Activated T-helper 2 cell treated with anti-CD3 and anti-CD28 coated beads, Interferon-gamma antibody, Interleukin-2, Interleukin-4, amounts not matched to agents 10 μg/mL and 5 μg/mL and 100 μg/mL, durations not matched to agents 14 hours and 24 hours and 36 hours (primary cell): ENCODE data around the gene PNMA8C. TPM values are rescaled to one million over a fixed set of nuclear protein-coding genes. Genes with fewer than 3 reads are reported as not detected.
"Not testable (repeated sequence)": the region's sequence is repeated elsewhere in the genome, so short reads cannot be mapped to it uniquely, and the experiment has no call there.

Experiments
- DNase-seq: peaks from one replicate; pipeline ENCODE4 v3.0.0; 2021; ENCODE audit warnings: low spot score
- H3K27ac Mint-ChIP-seq: one replicate; pipeline ENCODE4 v1.8.0; 2021; ENCODE audit warnings: mixed read lengths
- H3K27me3 Mint-ChIP-seq: one replicate; pipeline ENCODE4 v1.8.0; 2021; ENCODE audit warnings: low read depth, mixed read lengths
- H3K36me3 Mint-ChIP-seq: one replicate; pipeline ENCODE4 v1.8.0; 2021; ENCODE audit warnings: low read depth, mixed read lengths
- H3K4me1 Mint-ChIP-seq: one replicate; pipeline ENCODE4 v1.8.0; 2021; ENCODE audit warnings: low read depth, mixed read lengths
- H3K4me3 Mint-ChIP-seq: one replicate; pipeline ENCODE4 v1.8.0; 2021; ENCODE audit warnings: low read depth, mild to moderate bottlenecking, moderate library complexity, mixed read lengths
- H3K9me3 Mint-ChIP-seq: one replicate; pipeline ENCODE4 v1.8.0; 2021; ENCODE audit warnings: mixed read lengths
- intact Hi-C: fragments of 100-400 bp; cut with micrococcal nuclease; formaldehyde crosslinking; loops from one replicate; pipeline ENCODE4 v1.15.1; 2023
- total RNA-seq: library from RNA; stranded (reverse); gene quantifications from 2 replicates; pipeline ENCODE4 v1.2.3, GENCODE V29; 2022

Gene PNMA8C
- total RNA-seq, 1 donor from 2014 or later, result not detected

- Mint-ChIP-seq H3K4me1 (peaks cover 4% of the 10 kb centered on the region), H3K4me3 (no peak overlapping the region), H3K27me3 (no peaks in the 10 kb centered on the region), H3K27ac (no peak overlapping the region), H3K9me3 (no peaks in the 10 kb centered on the region), H3K36me3 (peaks cover 57% of the 10 kb centered on the region)
- intact Hi-C loops, result no loop called here
- no peak for DNase-seq
These were observed 52.2 kb downstream of the PNMA8C start for GRCh38 chr19:46376241-46377153.

GRCh38 chr19:46375476-46376067 lies 53.2 kb downstream of the PNMA8C start:
- H3K27ac Mint-ChIP-seq, intact Hi-C loops, H3K9me3 Mint-ChIP-seq, H3K27me3 Mint-ChIP-seq, H3K4me3 Mint-ChIP-seq, DNase-seq: not testable (repeated sequence)
- Mint-ChIP-seq H3K36me3 (peaks cover 53% of the 10 kb centered on the region), H3K4me1 (peaks cover 10% of the 10 kb centered on the region)

Other genes with a start within 250 kb of the PNMA8C start
- not detected in 2 replicates for gene IGFL1, start 199.2 kb downstream of the PNMA8C start, total RNA-seq
- not detected in 2 replicates for gene HIF3A, start 131.9 kb downstream of the PNMA8C start, total RNA-seq
- gene PPP5C, start 81.8 kb downstream of the PNMA8C start, total RNA-seq, result 136 TPM in 2 replicates
- not detected in 2 replicates for gene CCDC8, start 15.4 kb downstream of the PNMA8C start, total RNA-seq
- gene PNMA8A, start 42.6 kb upstream of the PNMA8C start, total RNA-seq, result not detected in 2 replicates
- gene PNMA8B, start 66.9 kb upstream of the PNMA8C start, total RNA-seq, result not detected in 2 replicates
- 537 and 553 TPM in 2 replicates for gene CALM3, start 172.4 kb upstream of the PNMA8C start, total RNA-seq
- 214 and 218 TPM in 2 replicates for gene PTGIR, start 196.2 kb upstream of the PNMA8C start, total RNA-seq
- 21.4 and 29.1 TPM in 2 replicates for gene GNG8, start 207.3 kb upstream of the PNMA8C start, total RNA-seq
- gene DACT3, start 232.2 kb upstream of the PNMA8C start, total RNA-seq, result 6.1 and 6.5 TPM in 2 replicates